Measurements from ENCODE around the gene LRTM2.

The LRTM2 gene

DNA sequence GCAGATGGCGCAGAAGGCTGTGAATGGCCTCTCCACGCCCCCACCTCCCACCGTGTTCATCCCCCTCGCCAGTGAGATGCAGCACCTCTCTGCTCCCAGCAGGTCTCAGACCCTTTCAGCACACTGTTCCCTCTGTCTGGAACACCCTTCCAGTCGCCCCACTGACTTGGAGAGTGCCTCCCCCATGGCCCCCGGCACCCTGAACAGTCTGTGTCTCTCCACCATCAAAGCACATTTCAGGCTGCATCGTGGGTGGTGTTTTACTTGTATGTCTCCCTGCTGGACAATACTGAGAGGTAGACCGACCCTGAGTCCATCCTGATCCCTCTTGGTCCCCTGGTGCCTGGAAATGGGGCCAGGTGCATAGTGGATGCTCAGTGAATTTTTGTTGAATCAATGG is 63.1 kb downstream of the LRTM2 start:
- DNase-seq (ENCODE audit: low read depth): no peak

DNA sequence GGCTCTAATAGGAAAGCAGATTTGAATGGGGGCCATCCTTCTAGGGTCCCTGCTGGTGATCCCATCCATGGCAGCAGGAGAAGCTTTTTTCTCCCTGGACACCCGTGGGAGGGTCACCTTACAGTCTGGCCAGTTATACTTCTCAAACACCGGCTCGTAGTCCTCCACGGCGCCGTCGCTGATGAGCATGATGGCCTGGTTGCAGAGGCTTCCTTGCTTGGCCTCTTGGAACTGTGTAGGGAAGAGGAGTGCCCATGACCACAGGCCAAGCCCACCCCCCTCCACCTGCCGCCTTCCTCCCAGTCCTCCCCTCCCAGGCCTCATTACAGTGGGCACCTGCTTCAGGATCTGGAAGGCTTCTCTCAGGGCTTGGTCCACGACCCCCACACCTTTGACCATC is 64.3 kb downstream of the LRTM2 start:
- no peak for DNase-seq (ENCODE audit: low read depth)

DNA sequence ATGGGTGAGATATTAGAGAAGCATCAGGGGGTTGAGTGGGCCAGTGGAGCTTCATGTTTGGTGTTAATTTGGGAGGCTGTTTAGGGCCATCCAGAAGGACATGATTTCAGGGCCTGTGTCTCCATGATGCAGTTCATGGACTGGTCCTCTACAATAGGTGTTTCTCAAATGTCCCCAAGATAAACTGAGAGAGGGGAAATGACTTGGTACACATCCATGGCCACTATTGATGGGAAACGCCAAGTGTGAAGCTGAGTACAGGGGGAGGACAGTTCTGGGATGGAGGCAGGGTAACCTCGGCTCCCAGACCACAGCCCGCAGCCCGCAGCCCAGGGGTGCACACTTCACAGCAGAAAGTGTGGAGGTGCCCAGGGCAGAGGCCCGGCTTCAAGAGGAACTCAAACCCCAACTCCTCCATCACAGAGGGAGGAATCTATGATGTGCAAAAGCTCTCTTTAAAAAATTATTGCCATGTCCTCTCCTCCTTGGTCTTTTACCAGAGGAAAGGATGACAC is 64.8 kb downstream of the LRTM2 start:
- no peak for DNase-seq (ENCODE audit: low read depth)

DNA sequence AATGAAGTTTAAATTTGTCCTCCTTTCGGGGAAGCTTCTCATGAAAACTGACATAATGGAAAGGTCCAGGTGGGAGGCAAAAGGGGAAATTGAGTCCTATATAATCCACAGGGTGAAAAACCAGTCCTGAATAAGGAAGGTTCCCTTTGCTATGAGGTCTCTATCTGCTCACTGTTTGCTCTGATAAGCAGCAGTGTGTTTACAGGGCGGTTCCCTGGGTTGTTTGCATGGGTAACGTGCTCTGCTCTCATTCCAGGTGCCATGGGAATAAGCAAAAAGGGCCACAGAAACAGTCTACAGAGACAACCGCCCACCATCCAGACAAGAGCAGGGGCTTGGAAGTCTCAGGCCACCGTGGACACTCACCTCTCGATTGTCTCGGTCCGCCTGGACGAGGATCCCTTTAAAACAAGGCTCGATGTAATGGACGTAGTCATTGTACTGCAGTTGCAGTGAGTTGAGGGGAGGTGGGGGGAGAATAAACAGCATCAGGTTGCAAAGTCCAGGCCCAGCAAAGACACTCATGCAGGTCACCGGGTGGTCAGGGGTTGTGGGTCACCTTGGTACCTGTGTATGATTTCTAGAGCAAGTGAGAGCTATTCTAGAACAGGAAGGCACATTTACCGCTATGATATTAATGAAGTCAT is 65.4 kb downstream of the LRTM2 start:
- no peak for DNase-seq (ENCODE audit: low read depth)

Measured in GM04503 (cell line).